GM23338 (cell line): Measurements from ENCODE around the gene ST8SIA3. TPM values are rescaled to one million over a fixed set of nuclear protein-coding genes. Genes with fewer than 3 reads are reported as not detected.

Experiments
- ATAC-seq: fragments of 200-7000 bp; cut with Tn5 transposase; 3 replicates; pipeline ENCODE4 v1.9.1; 2020
- DNase-seq: peaks from one replicate; pipeline ENCODE4 v3.0.0-alpha.2; 2015; ENCODE audit warnings: low spot score
- H2AFZ ChIP-seq: fragments of 200-600 bp; sonication (generic); 2 replicates; pipeline ENCODE4 v1.8.0; 2016; ENCODE audit warnings: antibody characterized with exemption, mild to moderate bottlenecking, moderate library complexity
- H3F3A ChIP-seq: fragments of 200-600 bp; sonication (generic); replicated peaks from 2 replicates; pipeline ENCODE4 v1.8.0; 2017; ENCODE audit warnings: antibody characterized with exemption, mixed run types, low read depth
- H3K27ac ChIP-seq: fragments of 200-600 bp; sonication (generic); 2 replicates; pipeline ENCODE4 v1.6.1; 2016; ENCODE audit warnings: low read depth
- H3K27me3 ChIP-seq: fragments of 200-600 bp; sonication (generic); 2 replicates; pipeline ENCODE4 v1.8.0; 2016; ENCODE audit warnings: mild to moderate bottlenecking, mixed run types, moderate library complexity; ENCODE audit not compliant: insufficient read depth
- H3K36me3 ChIP-seq: fragments of 200-600 bp; sonication (generic); 2 replicates; pipeline ENCODE4 v1.8.0; 2016; ENCODE audit warnings: mild to moderate bottlenecking; ENCODE audit not compliant: insufficient read depth
- H3K4me1 ChIP-seq: fragments of 200-600 bp; sonication (generic); 2 replicates; pipeline ENCODE4 v1.8.0; 2016; ENCODE audit warnings: mild to moderate bottlenecking, moderate library complexity; ENCODE audit not compliant: insufficient read depth
- H3K4me2 ChIP-seq: fragments of 200-600 bp; sonication (generic); 2 replicates; pipeline ENCODE4 v1.7.1; 2017; ENCODE audit warnings: mixed run types
- H3K4me3 ChIP-seq: fragments of 200-600 bp; sonication (generic); 2 replicates; pipeline ENCODE4 v1.6.1; 2016; ENCODE audit warnings: mixed run types
- H3K79me2 ChIP-seq: fragments of 200-600 bp; sonication (generic); replicated peaks from 2 replicates; pipeline ENCODE4 v1.8.0; 2017; ENCODE audit warnings: mild to moderate bottlenecking; ENCODE audit not compliant: insufficient read depth
- H3K9me2 ChIP-seq: fragments of 200-600 bp; sonication (generic); 2 replicates; pipeline ENCODE4 v1.8.0; 2017; ENCODE audit not compliant: insufficient read depth
- H4K20me1 ChIP-seq: fragments of 200-600 bp; sonication (generic); replicated peaks from 2 replicates; pipeline ENCODE4 v1.8.0; 2017; ENCODE audit warnings: mild to moderate bottlenecking; ENCODE audit not compliant: insufficient read depth
- H3K27ac Mint-ChIP-seq: 2 replicates; pipeline ENCODE4 v1.8.0; 2020; ENCODE audit warnings: inconsistent platforms, mild to moderate bottlenecking, moderate library complexity, mixed read lengths
- H3K27me3 Mint-ChIP-seq: 3 replicates; pipeline ENCODE4 v1.8.0; 2022; ENCODE audit warnings: low read depth, mild to moderate bottlenecking, moderate library complexity, mixed read lengths, inconsistent platforms; ENCODE audit not compliant: insufficient read depth, poor library complexity
- H3K36me3 Mint-ChIP-seq: 3 replicates; pipeline ENCODE4 v1.8.0; 2021; ENCODE audit warnings: low read depth, mild to moderate bottlenecking, inconsistent platforms, moderate library complexity, mixed read lengths
- H3K4me1 Mint-ChIP-seq: 3 replicates; pipeline ENCODE4 v1.8.0; 2020; ENCODE audit warnings: mild to moderate bottlenecking, inconsistent platforms, mixed read lengths
- H3K4me3 Mint-ChIP-seq: 3 replicates; pipeline ENCODE4 v1.8.0; 2021; ENCODE audit warnings: moderate library complexity, mild to moderate bottlenecking, inconsistent platforms, mixed read lengths
- H3K9me3 Mint-ChIP-seq: 3 replicates; pipeline ENCODE4 v1.8.0; 2020; ENCODE audit warnings: moderate library complexity, mild to moderate bottlenecking, inconsistent platforms, mixed read lengths
- CREB1 ChIP-seq: fragments of 250-450 bp; sonication (Bioruptor Pico); IDR thresholded peaks from 2 replicates; pipeline ENCODE4 v1.5.0; 2020; ENCODE audit warnings: low read depth, mild to moderate bottlenecking, moderate library complexity
- CTCF ChIP-seq, 2 experiments: fragments of 200-600 bp in 1 of 2; sonication (generic) in 1 of 2; conservative IDR thresholded peaks; 2 replicates each; pipeline versions ENCODE4 v1.5.1 to v1.6.1; 2016 to 2017; ENCODE audit warnings: antibody characterized with exemption in 2 of 2, low read depth in 2 of 2, mild to moderate bottlenecking in 2 of 2, moderate library complexity in 1 of 2
- ETS1 ChIP-seq: IDR thresholded peaks from 2 replicates; pipeline ENCODE4 v1.6.1; 2016; ENCODE audit warnings: antibody characterized with exemption
- EZH2 ChIP-seq: fragments of 200-600 bp; sonication (generic); IDR thresholded peaks from one replicate; pipeline ENCODE4 v1.8.0; 2017; ENCODE audit warnings: antibody characterized with exemption, mild to moderate bottlenecking, low read depth; ENCODE audit not compliant: unreplicated experiment
- EZH2phosphoT487 ChIP-seq: fragments of 200-600 bp; sonication (generic); IDR thresholded peaks from one replicate; pipeline ENCODE4 v1.8.1; 2018; ENCODE audit warnings: antibody characterized with exemption; ENCODE audit not compliant: unreplicated experiment
- JUNB ChIP-seq: IDR thresholded peaks from one replicate; pipeline ENCODE4 v1.6.1; 2016; ENCODE audit warnings: antibody characterized with exemption; ENCODE audit not compliant: unreplicated experiment
- NANOG ChIP-seq: IDR thresholded peaks from 2 replicates; pipeline ENCODE4 v1.6.1; 2016; ENCODE audit warnings: antibody characterized with exemption, borderline replicate concordance
- POLR2AphosphoS5 ChIP-seq: IDR thresholded peaks from 2 replicates; pipeline ENCODE4 v1.6.1; 2016; ENCODE audit warnings: antibody characterized with exemption, low read depth
- REST ChIP-seq: IDR thresholded peaks from one replicate; pipeline ENCODE4 v1.6.1; 2018; ENCODE audit warnings: antibody characterized with exemption; ENCODE audit not compliant: unreplicated experiment
- STAT1 ChIP-seq: IDR thresholded peaks from one replicate; pipeline ENCODE4 v1.6.1; 2016; ENCODE audit warnings: antibody characterized with exemption; ENCODE audit not compliant: unreplicated experiment
- ZNF114 ChIP-seq: fragments of 250-450 bp; sonication (Bioruptor Pico); IDR thresholded peaks from 2 replicates; pipeline ENCODE4 v1.5.0; 2020; ENCODE audit warnings: mild to moderate bottlenecking, moderate library complexity
- ZNF331 ChIP-seq: fragments of 250-450 bp; sonication (Bioruptor Pico); IDR thresholded peaks from 2 replicates; pipeline ENCODE4 v1.5.0; 2020; ENCODE audit warnings: low read depth, mild to moderate bottlenecking, moderate library complexity
- polyA plus RNA-seq: library from polyadenylated mRNA; unstranded; fragments of >200 nt; fragmentation: Nextera tagmentation; extraction: Ambion mirVana; gene quantifications from 2 replicates; pipeline ENCODE4 v1.2.1, GENCODE V29; 2016
- total RNA-seq: library from RNA; depleted of rRNA; stranded (reverse); fragments of >200 nt; shearing (Covaris generic); gene quantifications from 2 replicates; pipeline ENCODE4 v1.2.3, GENCODE V29; 2014

ST8SIA3 gene
- total and polyA plus RNA-seq, 2 experiments from 2014 or later, result 1.3 to 2.2 TPM

- Histone ChIP-seq H2AFZ (no peak overlapping the region), H3K27ac (no peak overlapping the region), H3K4me3 (no peak overlapping the region), H3K4me1 (no peaks in the 10 kb centered on the region), H3K79me2 (no peaks in the 10 kb centered on the region), H3K4me2 (no peak overlapping the region), H3F3A (no peaks in the 10 kb centered on the region), H3K27me3 (0 out of 2 replicates have a peak, but pooled peaks cover 3% of the 10 kb centered on the region), H3K36me3 (no peaks in the 10 kb centered on the region), H3K9me2 (no peaks in the 10 kb centered on the region), H4K20me1 (no peaks in the 10 kb centered on the region)
- H3K36me3 Mint-ChIP-seq, result no peaks in the 10 kb centered on the region
- DNase-seq, result no peak
- H3K27ac Mint-ChIP-seq, result no peak overlapping the region
- H3K4me3 Mint-ChIP-seq, result no peak overlapping the region
- ATAC-seq, result no peak
- TF ChIP-seq EZH2phosphoT487 (no peak), REST (no peak)
- H3K27me3 Mint-ChIP-seq, result peaks cover 2% of the 10 kb centered on the region
- H3K4me1 Mint-ChIP-seq, result peaks cover 8% of the 10 kb centered on the region
- no peaks in the 10 kb centered on the region for H3K9me3 Mint-ChIP-seq
These were observed 14.5 kb upstream of the ST8SIA3 start for GRCh38 chr18:57337890-57338289.

GRCh38 chr18:57343833-57344232 lies 8.5 kb upstream of the ST8SIA3 start:
- Histone ChIP-seq H3K4me1 (no peaks in the 10 kb centered on the region), H3F3A (no peaks in the 10 kb centered on the region), H3K4me2 (no peak overlapping the region), H4K20me1 (no peaks in the 10 kb centered on the region), H3K4me3 (no peak overlapping the region), H3K27me3 (0 out of 2 replicates have a peak, but pooled peaks cover 3% of the 10 kb centered on the region), H3K9me2 (no peaks in the 10 kb centered on the region), H2AFZ (no peak overlapping the region), H3K79me2 (no peaks in the 10 kb centered on the region), H3K36me3 (no peaks in the 10 kb centered on the region), H3K27ac (no peak overlapping the region)
- peaks cover 4% of the 10 kb centered on the region; the same call in 2 of the 3 replicates for H3K4me1 Mint-ChIP-seq
- H3K36me3 Mint-ChIP-seq, result no peaks in the 10 kb centered on the region
- no peak overlapping the region for H3K4me3 Mint-ChIP-seq
- no peak overlapping the region for H3K27ac Mint-ChIP-seq
- H3K27me3 Mint-ChIP-seq, result no peaks in the 10 kb centered on the region
- no peaks in the 10 kb centered on the region for H3K9me3 Mint-ChIP-seq
- no peak for DNase-seq
- no peak for TF ChIP-seq STAT1
- TF ChIP-seq EZH2, result no peak
- TF ChIP-seq EZH2phosphoT487, result no peak
- TF ChIP-seq JUNB, result no peak
- TF ChIP-seq ETS1, result no peak
- TF ChIP-seq ZNF331 (CRISPR knock-in tag), result no peak
- no peak for TF ChIP-seq CREB1 (CRISPR knock-in tag)
- TF ChIP-seq ZNF114 (CRISPR knock-in tag), result no peak
- TF ChIP-seq CTCF (conservative IDR thresholded peaks at IDR 0.05; ENCODE audit: low read depth in 2 of 2), result no peak
- no peak for TF ChIP-seq NANOG
- no peak for TF ChIP-seq POLR2AphosphoS5
- TF ChIP-seq REST, result no peak
- no peak for ATAC-seq
